ENCODE measurements around the gene TXNRD1. TPM values are rescaled to one million over a fixed set of nuclear protein-coding genes. Genes with fewer than 3 reads are reported as not detected.
"Not testable (repeated sequence)": the region's sequence is repeated elsewhere in the genome, so short reads cannot be mapped to it uniquely, and the experiment has no call there.

The TXNRD1 gene
- total RNA-seq, 1 experiment from 2014 or later = 275 TPM

- peak; percentile 66 for DNase-seq (ENCODE audit: low read depth)
Measured at GRCh38 chr12:104372061-104372720, 156.6 kb downstream of the TXNRD1 start.

- DNase-seq (ENCODE audit: low read depth) = no peak
Measured at GRCh38 chr12:104372721-104373335, 157.2 kb downstream of the TXNRD1 start.

DNA sequence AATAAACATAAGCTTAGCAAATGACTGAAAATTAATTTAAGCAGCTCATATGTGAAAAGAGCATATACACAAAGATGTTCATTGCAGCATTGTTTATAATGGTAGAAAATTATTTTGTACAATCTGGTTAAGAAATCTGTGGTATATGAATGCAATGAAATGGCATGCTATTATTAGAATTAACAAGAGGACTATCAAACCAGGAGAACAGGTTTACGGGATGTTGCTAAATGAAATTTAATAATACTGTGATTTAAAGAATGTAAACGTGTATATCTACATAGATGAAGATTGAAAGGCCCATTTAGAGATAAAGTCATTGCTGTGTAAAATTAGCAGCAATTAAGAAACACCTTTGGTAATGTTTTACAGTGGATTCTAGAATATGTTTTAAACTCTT, 158.5 kb downstream of the TXNRD1 start:
- no peak for DNase-seq (ENCODE audit: low read depth)

- no peak for DNase-seq (ENCODE audit: low read depth)
Measured at GRCh38 chr12:104374806-104375205, 159.2 kb downstream of the TXNRD1 start.

- DNase-seq (ENCODE audit: low read depth) = no peak
Measured at GRCh38 chr12:104375775-104376174, 160.2 kb downstream of the TXNRD1 start.

- no peak for DNase-seq (ENCODE audit: low read depth)
Measured at GRCh38 chr12:104376650-104377513, 161.3 kb downstream of the TXNRD1 start.

DNA sequence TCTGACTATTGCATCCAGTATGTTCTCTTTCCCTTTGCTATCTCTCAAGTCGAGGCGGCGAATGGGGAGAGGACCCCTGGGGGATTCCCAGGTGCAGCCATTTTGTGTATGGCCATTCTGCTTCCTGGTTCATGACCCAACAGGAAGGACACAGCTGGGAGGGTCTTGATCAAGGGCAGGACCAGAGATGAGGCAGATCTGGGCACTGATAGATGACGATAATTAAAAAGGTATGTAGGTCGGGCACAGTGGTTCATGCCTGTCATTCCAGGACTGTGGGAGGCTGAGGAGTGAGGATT, 161.9 kb downstream of the TXNRD1 start:
- DNase-seq (ENCODE audit: low read depth) = no peak

DNA sequence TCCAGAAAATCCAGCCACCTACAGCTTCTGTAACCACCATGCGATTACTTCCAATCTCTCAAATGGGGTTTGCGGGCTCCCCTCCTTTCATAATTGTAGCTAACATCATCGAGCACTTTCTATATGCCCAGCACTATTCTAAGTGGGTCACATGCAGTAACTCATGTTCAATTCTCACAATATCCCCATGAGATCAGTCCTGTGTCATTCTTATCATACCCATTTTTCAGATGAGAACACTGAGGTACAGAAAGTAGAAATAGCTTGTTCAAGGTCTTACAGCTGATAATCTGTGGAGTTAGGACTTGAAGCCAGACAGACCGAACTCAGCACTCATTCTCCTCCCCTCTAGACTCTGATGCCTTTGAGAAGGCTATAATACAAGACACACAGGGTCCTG, 162.8 kb downstream of the TXNRD1 start:
- DNase-seq (ENCODE audit: low read depth) = no peak

- DNase-seq (ENCODE audit: low read depth) = no peak
Measured at GRCh38 chr12:104381341-104381730, 165.8 kb downstream of the TXNRD1 start.

DNA sequence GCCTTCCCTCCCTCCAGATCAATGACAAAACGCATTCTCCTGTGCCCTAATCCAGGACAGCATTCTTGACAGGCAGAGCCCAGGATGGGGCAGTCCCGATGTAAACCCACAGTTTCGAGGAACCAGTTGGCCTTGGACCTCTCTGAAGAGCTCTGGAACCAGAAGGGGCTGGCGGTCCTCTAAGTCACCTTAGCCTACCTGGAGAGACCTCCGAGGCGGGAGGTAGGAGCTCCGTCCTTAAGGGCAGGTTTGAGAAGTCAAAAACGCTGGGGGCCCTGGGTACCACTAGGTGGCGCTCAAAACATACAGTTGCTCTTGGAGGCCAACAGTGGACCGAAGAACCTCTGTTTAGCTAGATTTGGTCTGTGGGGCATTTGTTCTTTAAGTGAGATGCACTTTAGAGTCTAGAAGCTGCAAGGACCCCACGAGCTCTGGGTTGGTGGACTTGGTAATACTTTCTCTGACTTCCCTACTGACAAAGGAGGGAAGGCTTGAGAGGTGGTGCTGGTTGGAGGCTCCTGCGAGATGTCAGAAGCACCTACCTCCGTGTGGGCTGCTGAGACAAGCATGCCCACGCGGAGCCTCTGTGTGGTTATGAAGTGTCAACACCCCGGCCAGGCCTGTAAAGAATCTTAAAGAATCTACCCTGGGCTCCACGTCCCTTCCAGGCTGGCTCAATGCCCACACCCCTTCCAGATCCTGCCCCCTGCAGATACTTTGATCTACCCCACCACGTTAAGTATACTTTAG, 166.3 kb downstream of the TXNRD1 start:
- peak; percentile 79 for DNase-seq (ENCODE audit: low read depth)

DNA sequence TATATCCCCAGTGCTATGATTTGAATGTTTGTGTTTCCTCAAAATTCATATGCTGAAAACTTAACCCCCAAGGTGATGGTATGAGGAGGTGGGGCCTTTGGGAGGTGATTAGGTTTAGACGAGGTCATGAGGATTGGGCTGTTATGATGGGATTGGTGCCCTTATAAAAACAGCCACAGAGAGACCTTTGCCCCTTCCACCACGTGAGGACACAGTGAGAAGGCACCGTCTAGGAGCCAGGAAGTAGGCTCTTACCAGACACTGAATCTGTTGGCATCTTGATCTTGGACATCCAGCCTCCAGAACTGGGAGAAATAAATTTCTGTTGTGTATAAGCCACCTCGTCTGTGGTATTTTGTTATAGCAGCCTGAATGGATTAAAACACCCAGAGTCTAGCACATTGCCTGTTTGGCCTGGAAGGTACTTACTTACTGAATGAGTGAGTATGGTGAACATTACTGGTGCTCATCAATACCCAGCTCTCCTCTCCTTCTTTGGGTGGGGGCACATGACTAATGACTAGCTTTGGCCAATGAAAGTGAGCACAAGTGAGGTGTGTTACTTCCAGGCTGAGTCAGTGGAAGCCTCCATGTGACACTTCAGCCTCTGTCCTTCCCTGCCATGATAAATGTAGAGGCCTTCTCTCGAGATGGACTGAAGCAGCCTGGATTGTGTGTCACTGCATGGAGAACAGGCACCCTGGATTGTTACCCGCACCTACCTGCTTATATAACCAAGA, 168.7 kb downstream of the TXNRD1 start:
- peak; percentile 25 for DNase-seq (ENCODE audit: low read depth)

GRCh38 chr12:104385510-104385909, 169.9 kb downstream of the TXNRD1 start:
- no peak for DNase-seq (ENCODE audit: low read depth)

DNA sequence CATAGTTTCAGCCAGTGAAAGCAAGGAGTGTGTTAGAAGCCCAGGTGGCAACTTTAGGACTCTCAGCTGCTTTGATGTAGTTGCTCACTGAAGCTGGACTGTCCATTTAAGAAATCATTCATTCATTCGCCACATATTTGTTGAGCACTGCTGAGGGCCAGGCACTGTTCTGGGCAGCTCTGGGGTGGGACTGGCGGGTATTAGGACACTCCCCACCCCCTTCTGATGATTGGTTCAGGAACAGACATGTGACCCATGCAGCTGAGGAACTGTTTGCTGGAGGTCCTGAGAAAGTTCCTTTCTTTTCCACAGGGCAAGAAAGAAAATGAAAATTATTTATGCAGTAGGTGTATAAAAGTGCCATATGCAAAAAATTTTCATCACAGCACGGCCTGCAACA, 170.9 kb downstream of the TXNRD1 start:
- no peak for DNase-seq (ENCODE audit: low read depth)

DNA sequence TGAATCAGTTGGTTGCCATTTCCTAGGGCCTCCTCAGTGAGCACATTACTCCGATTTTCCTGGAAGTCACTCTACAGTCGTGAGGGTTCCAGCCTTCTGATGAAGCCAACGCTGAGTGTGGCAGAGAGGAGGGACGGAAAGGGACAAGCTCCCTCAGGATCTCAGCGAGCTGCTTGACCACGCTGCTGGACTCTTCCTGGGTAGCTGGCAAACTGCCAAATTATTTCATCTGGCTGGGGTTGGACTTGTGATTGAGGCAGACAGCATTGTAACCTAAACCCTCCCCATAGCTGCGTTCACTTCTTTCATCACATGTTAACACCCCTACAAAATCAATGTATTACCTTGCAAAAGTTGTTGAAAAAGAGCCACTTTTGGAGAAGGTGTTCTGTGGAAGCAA, 171.6 kb downstream of the TXNRD1 start:
- no peak for DNase-seq (ENCODE audit: low read depth)

- DNase-seq (ENCODE audit: low read depth) = not testable (repeated sequence)
Measured at GRCh38 chr12:104394086-104394485, 178.5 kb downstream of the TXNRD1 start.

Other genes with a start within 250 kb of the TXNRD1 start
- gene TDG, start 249.9 kb upstream of the TXNRD1 start, total RNA-seq (2014; rRNA removed; shearing (Covaris generic)) = 35.2 and 42.0 TPM in 2 replicates
- gene GLT8D2, start 165.6 kb upstream of the TXNRD1 start, total RNA-seq (2014; rRNA removed; shearing (Covaris generic)) = 4.0 and 6.6 TPM in 2 replicates
- gene HCFC2, start 151.2 kb upstream of the TXNRD1 start, total RNA-seq (2014; rRNA removed; shearing (Covaris generic)) = 10.3 and 15.1 TPM in 2 replicates
- 29.7 and 43.1 TPM in 2 replicates for gene NFYB, start 77.6 kb upstream of the TXNRD1 start, total RNA-seq (2014; rRNA removed; shearing (Covaris generic))
- gene EID3, start 88.0 kb downstream of the TXNRD1 start, total RNA-seq (2014; rRNA removed; shearing (Covaris generic)) = 0.40 and 2.6 TPM in 2 replicates
- 28.8 and 37.8 TPM in 2 replicates for gene CHST11, start 241.2 kb downstream of the TXNRD1 start, total RNA-seq (2014; rRNA removed; shearing (Covaris generic))